Activated naive CD4-positive, alpha-beta T cell treated with anti-CD3 and anti-CD28 coated beads for 36 hours (primary cell): ENCODE data around the gene HOXD4. TPM values are rescaled to one million over a fixed set of nuclear protein-coding genes. Genes with fewer than 3 reads are reported as not detected.
A peak's percentile ranks its signal among the peaks of the same experiment; 100 is the strongest.

Experiments used
- CTCF ChIA-PET: fragments of 350-600 bp; sonication (Branson Sonifier 250); formaldehyde crosslinking; loops from one replicate; lab custom pipeline; 2021; ENCODE audit warnings: antibody characterized with exemption; lab: Charles Lee
- DNase-seq: peaks from one replicate; pipeline ENCODE4 v3.0.0-alpha.2; 2020
- H3K27ac Mint-ChIP-seq: one replicate; pipeline ENCODE4 v1.8.0; 2021; ENCODE audit warnings: mild to moderate bottlenecking, mixed read lengths
- H3K27me3 Mint-ChIP-seq: one replicate; pipeline ENCODE4 v1.8.0; 2021; ENCODE audit warnings: low read depth, mixed read lengths
- H3K36me3 Mint-ChIP-seq: one replicate; pipeline ENCODE4 v1.8.0; 2021; ENCODE audit warnings: low read depth, mixed read lengths
- H3K4me1 Mint-ChIP-seq: one replicate; pipeline ENCODE4 v1.8.0; 2021; ENCODE audit warnings: low read depth, mixed read lengths
- H3K4me3 Mint-ChIP-seq: one replicate; pipeline ENCODE4 v1.8.0; 2021; ENCODE audit warnings: mild to moderate bottlenecking, moderate library complexity, mixed read lengths
- H3K9me3 Mint-ChIP-seq: one replicate; pipeline ENCODE4 v1.8.0; 2021; ENCODE audit warnings: mixed read lengths
- intact Hi-C: fragments of 100-400 bp; cut with micrococcal nuclease; formaldehyde crosslinking; loops from one replicate; pipeline ENCODE4 v1.15.1; 2023
- total RNA-seq, 2 experiments: library from RNA; stranded (reverse); gene quantifications; one replicate each; pipeline ENCODE4 v1.2.3, GENCODE V29; 2021

Gene HOXD4
- total RNA-seq, 2 experiments from 2014 or later = not detected

- H3K4me1 Mint-ChIP-seq = peaks cover 26% of the 10 kb centered on the region
- CTCF ChIA-PET = interaction anchor here (0.7 to 5.3 kb wide), 13 partner anchors 9 to 515 kb away, joined by 3 to 93 read pairs (median 5); no protein-coding TSS in a partner anchor
- no peak overlapping the region for H3K27ac Mint-ChIP-seq
- H3K27me3 Mint-ChIP-seq = peaks cover 85% of the 10 kb centered on the region
- peaks cover 3% of the 10 kb centered on the region for H3K36me3 Mint-ChIP-seq
- no peak for DNase-seq
- peaks cover 5% of the 10 kb centered on the region for H3K9me3 Mint-ChIP-seq
- no peak overlapping the region for H3K4me3 Mint-ChIP-seq
- intact Hi-C loops = loop anchor here (1.0 kb wide), 1 partner anchor 9 kb away; no protein-coding TSS in a partner anchor
Measured at GRCh38 chr2:176138923-176139660, 12.3 kb upstream of the HOXD4 start.

- Mint-ChIP-seq H3K4me3 (no peak overlapping the region), H3K4me1 (peaks cover 26% of the 10 kb centered on the region), H3K9me3 (peaks cover 5% of the 10 kb centered on the region), H3K27ac (no peak overlapping the region), H3K27me3 (peaks cover 83% of the 10 kb centered on the region), H3K36me3 (peaks cover 3% of the 10 kb centered on the region)
- intact Hi-C loops = loop anchor here (1.0 kb wide), 5 partner anchors 193 to 512 kb away; no protein-coding TSS in a partner anchor
- DNase-seq = no peak
- CTCF ChIA-PET = interaction anchor here (0.6 to 5.3 kb wide), 29 partner anchors 8 to 1008 kb away, joined by 3 to 93 read pairs (median 5); partner anchors contain the start of gene HOXD4
Measured at GRCh38 chr2:176139661-176140512, 11.5 kb upstream of the HOXD4 start.

- Mint-ChIP-seq H3K4me3 (peak overlapping the region; percentile 42), H3K27me3 (peaks cover 83% of the 10 kb centered on the region), H3K27ac (no peak overlapping the region), H3K9me3 (peaks cover 5% of the 10 kb centered on the region), H3K4me1 (peaks cover 21% of the 10 kb centered on the region), H3K36me3 (peaks cover 3% of the 10 kb centered on the region)
- CTCF ChIA-PET = interaction anchor here (0.5 to 5.3 kb wide), 35 partner anchors 10 to 1489 kb away, joined by 3 to 93 read pairs (median 5); partner anchors contain the start of gene HOXD4
- DNase-seq = peak; percentile 74
- intact Hi-C loops = loop anchor here (1.0 kb wide), 5 partner anchors 193 to 512 kb away; no protein-coding TSS in a partner anchor
Measured at GRCh38 chr2:176140513-176141317, 10.6 kb upstream of the HOXD4 start.

GRCh38 chr2:176142281-176142680, 9.1 kb upstream of the HOXD4 start:
- intact Hi-C loops = no loop called here
- DNase-seq = no peak
- Mint-ChIP-seq H3K4me3 (no peak overlapping the region), H3K27ac (no peak overlapping the region), H3K9me3 (peaks cover 5% of the 10 kb centered on the region), H3K4me1 (peaks cover 16% of the 10 kb centered on the region), H3K36me3 (peaks cover 3% of the 10 kb centered on the region), H3K27me3 (peaks cover 85% of the 10 kb centered on the region)
- CTCF ChIA-PET = interaction anchor here (1.1 to 5.3 kb wide), 2 partner anchors 312 to 495 kb away, joined by 5 to 93 read pairs; no protein-coding TSS in a partner anchor

GRCh38 chr2:176145085-176145969, 6.0 kb upstream of the HOXD4 start:
- CTCF ChIA-PET = interaction anchor here (1.1 kb wide), 2 partner anchors 10 to 14 kb away, joined by 4 to 5 read pairs; no protein-coding TSS in a partner anchor
- no peak overlapping the region for H3K4me3 Mint-ChIP-seq

GRCh38 chr2:176146101-176146500, 5.2 kb upstream of the HOXD4 start:
- H3K27me3 Mint-ChIP-seq = peaks cover 90% of the 10 kb centered on the region
- intact Hi-C loops = no loop called here
- H3K36me3 Mint-ChIP-seq = no peaks in the 10 kb centered on the region
- no peak for DNase-seq
- H3K4me1 Mint-ChIP-seq = peaks cover 11% of the 10 kb centered on the region
- CTCF ChIA-PET = no interaction called here
- no peaks in the 10 kb centered on the region for H3K9me3 Mint-ChIP-seq
- no peak overlapping the region for H3K4me3 Mint-ChIP-seq
- H3K27ac Mint-ChIP-seq = no peak overlapping the region

More at GRCh38 chr2:176145085-176145969, 6.0 kb upstream of the HOXD4 start:
- H3K27ac Mint-ChIP-seq = no peak overlapping the region
- H3K27me3 Mint-ChIP-seq = peaks cover 87% of the 10 kb centered on the region
- H3K4me1 Mint-ChIP-seq = peaks cover 14% of the 10 kb centered on the region
- no peak for DNase-seq
- no peaks in the 10 kb centered on the region for H3K9me3 Mint-ChIP-seq
- intact Hi-C loops = no loop called here
- no peaks in the 10 kb centered on the region for H3K36me3 Mint-ChIP-seq

- no peak overlapping the region for H3K27ac Mint-ChIP-seq
- no peak overlapping the region for H3K4me3 Mint-ChIP-seq
- DNase-seq = no peak
- CTCF ChIA-PET = no interaction called here
- intact Hi-C loops = no loop called here
- no peaks in the 10 kb centered on the region for H3K36me3 Mint-ChIP-seq
- H3K9me3 Mint-ChIP-seq = no peaks in the 10 kb centered on the region
- peaks cover 12% of the 10 kb centered on the region for H3K4me1 Mint-ChIP-seq
- peaks cover 90% of the 10 kb centered on the region for H3K27me3 Mint-ChIP-seq
Measured at GRCh38 chr2:176146645-176147044, 4.7 kb upstream of the HOXD4 start.

- H3K36me3 Mint-ChIP-seq = no peaks in the 10 kb centered on the region
- H3K27me3 Mint-ChIP-seq = peaks cover 85% of the 10 kb centered on the region
- CTCF ChIA-PET = interaction anchor here (1.2 kb wide), 1 partner anchor 8 kb away, joined by 3 read pairs; no protein-coding TSS in a partner anchor
- no peak overlapping the region for H3K27ac Mint-ChIP-seq
- H3K4me1 Mint-ChIP-seq = peaks cover 12% of the 10 kb centered on the region
- H3K9me3 Mint-ChIP-seq = no peaks in the 10 kb centered on the region
- intact Hi-C loops = no loop called here
- H3K4me3 Mint-ChIP-seq = no peak overlapping the region
- no peak for DNase-seq
Measured at GRCh38 chr2:176147210-176147799, 4.0 kb upstream of the HOXD4 start.

GRCh38 chr2:176147800-176148496, 3.4 kb upstream of the HOXD4 start:
- Mint-ChIP-seq H3K27me3 (peaks cover 86% of the 10 kb centered on the region), H3K9me3 (no peaks in the 10 kb centered on the region), H3K4me1 (peaks cover 17% of the 10 kb centered on the region), H3K36me3 (no peaks in the 10 kb centered on the region), H3K4me3 (no peak overlapping the region), H3K27ac (no peak overlapping the region)
- no peak for DNase-seq
- CTCF ChIA-PET = interaction anchor here (1.2 kb wide), 1 partner anchor 9 kb away, joined by 3 read pairs; no protein-coding TSS in a partner anchor
- intact Hi-C loops = no loop called here

- no peak overlapping the region for H3K27ac Mint-ChIP-seq
Measured at GRCh38 chr2:176148751-176149421, 2.5 kb upstream of the HOXD4 start.

More at GRCh38 chr2:176148751-176149421, 2.5 kb upstream of the HOXD4 start:
- CTCF ChIA-PET = interaction anchor here (0.6 kb wide), 1 partner anchor 300 kb away, joined by 3 read pairs; no protein-coding TSS in a partner anchor
- Mint-ChIP-seq H3K4me1 (peaks cover 17% of the 10 kb centered on the region), H3K4me3 (no peak overlapping the region), H3K9me3 (no peaks in the 10 kb centered on the region), H3K36me3 (no peaks in the 10 kb centered on the region), H3K27me3 (peaks cover 84% of the 10 kb centered on the region)
- DNase-seq = no peak
- intact Hi-C loops = no loop called here
